ENCODE measurements around the gene CALD1.
"Not testable (repeated sequence)": the region's sequence is repeated elsewhere in the genome, so short reads cannot be mapped to it uniquely, and the experiment has no call there.

The CALD1 gene

DNA sequence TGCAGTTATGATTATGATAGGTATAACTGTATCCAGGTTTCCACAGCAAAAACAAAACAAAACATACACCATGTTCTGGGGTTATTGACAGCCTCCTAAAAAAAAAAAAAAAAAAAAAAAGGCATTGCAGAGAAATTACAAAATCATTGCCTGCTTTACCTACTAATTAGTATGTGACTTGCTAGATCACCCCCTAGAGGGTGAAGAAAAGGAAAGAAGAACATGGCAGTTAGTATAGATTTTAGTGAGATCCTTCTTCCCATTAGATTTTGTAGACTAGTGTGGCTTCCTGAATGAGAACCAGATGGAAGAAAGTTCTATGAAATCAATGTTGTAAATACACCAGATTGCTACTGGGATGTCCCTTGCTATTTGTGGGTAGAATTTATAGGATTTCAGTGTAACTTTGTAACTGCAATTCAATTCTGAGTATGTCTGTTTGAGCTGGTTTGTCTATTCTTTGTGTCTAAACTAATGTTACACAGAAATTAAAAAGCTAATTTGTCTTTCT is 182.9 kb downstream of the CALD1 start:
- no peak for FAIRE-seq

DNA sequence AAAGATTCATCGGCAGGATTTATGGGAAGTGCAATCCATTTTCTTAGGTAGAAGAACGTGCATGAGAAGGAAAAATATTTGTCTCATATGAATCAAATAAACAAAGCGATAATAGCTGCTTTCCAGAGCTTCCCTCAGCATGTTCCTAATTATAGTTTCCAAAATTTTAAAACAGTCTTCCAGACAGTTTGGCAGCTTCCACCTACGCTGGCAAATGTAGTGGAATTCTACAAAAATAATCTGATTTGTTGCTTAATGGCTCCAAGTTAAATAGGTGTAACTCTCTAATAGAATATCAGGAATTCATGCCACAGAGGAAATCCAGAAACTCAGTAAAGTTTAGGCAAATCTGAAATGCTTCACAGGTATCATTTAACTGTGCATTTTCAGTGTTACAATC is 183.6 kb downstream of the CALD1 start:
- FAIRE-seq = no peak

DNA sequence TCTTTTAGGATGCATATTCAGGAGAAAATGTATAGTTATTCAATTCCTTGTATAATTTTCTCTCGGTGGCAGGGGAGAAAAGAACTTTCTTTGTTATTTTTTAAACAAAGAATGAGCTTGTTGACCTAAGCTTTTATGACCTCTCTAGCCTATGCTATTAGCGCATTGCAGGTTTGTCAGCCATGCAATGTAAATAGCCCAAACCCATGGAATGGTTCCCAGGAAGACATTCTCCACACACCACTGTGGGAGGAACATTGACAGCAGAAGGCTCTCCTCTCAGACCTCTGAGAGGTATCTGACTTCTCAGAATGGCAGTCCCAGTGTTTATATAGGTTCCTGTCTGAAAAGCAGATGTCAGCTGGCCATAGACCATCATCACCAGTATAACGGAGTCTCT is 187.3 kb downstream of the CALD1 start:
- no peak for FAIRE-seq

DNA sequence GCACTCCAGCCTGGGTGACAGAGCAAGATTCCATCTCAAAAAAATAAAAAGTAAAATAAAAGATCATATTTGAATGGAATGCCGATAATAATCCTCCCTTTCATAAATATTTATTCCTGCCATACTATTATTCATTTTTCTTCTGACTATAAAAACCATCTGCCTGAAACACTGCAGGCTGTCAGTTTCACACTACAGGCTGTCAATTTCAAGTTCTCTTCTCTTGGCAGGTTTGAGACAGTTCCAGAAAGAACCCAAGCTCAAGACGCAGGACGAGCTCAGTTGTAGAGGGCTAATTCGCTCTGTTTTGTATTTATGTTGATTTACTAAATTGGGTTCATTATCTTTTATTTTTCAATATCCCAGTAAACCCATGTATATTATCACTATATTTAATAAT is 188.7 kb downstream of the CALD1 start:
- no peak for FAIRE-seq

GRCh38 chr7:134981645-134982044 is 202.2 kb downstream of the CALD1 start:
- not testable (repeated sequence) for FAIRE-seq

DNA sequence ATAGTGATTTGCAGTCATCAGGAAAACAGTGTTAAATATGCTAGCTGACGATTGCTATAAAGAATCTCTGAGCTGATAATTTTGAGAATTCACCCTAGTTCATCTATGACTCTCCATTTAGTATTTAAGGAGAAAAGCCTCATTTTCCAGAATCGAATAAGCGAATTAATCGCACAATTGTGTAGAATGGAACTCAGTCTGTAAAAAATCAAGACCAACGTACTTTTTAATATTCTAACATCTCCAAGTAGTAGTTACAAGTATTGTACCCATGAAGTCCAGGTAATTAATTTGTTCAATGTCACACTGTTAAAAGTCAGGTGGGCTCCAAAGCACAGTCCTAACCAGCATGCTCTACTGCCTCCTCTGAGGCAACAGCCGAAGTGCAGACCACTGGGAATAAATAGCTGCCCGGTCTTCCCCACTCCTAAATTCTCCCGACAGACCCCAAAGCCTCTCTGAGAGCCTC is 206.5 kb downstream of the CALD1 start:
- FAIRE-seq = no peak

- FAIRE-seq = peak; percentile 72
Measured at GRCh38 chr7:134986363-134987251, 207.2 kb downstream of the CALD1 start, which contains the start of gene AGBL3. Gene AGBL3 (plus strand): TSS chr7:134986508. CDS start chr7:134987934, 1,426 bp downstream.

DNA sequence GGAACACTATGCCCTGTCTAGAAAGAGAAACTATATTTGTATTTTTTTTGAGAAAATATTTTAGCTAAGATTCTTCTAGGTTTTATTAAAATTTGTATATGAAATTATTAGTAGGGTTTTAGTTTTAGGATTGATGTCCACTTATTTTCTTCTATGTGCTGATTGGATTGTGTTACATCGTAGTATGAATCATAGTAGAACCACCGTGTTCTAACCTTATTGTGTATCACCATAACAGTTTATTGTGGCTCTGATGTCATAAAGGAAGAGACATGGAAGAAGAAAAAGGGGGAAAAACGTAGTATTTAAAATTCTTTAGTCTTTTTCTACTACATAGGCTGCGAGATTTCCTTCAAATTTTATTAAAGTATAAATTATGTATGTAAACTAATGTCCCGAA is 208.7 kb downstream of the CALD1 start:
- FAIRE-seq = no peak

DNA sequence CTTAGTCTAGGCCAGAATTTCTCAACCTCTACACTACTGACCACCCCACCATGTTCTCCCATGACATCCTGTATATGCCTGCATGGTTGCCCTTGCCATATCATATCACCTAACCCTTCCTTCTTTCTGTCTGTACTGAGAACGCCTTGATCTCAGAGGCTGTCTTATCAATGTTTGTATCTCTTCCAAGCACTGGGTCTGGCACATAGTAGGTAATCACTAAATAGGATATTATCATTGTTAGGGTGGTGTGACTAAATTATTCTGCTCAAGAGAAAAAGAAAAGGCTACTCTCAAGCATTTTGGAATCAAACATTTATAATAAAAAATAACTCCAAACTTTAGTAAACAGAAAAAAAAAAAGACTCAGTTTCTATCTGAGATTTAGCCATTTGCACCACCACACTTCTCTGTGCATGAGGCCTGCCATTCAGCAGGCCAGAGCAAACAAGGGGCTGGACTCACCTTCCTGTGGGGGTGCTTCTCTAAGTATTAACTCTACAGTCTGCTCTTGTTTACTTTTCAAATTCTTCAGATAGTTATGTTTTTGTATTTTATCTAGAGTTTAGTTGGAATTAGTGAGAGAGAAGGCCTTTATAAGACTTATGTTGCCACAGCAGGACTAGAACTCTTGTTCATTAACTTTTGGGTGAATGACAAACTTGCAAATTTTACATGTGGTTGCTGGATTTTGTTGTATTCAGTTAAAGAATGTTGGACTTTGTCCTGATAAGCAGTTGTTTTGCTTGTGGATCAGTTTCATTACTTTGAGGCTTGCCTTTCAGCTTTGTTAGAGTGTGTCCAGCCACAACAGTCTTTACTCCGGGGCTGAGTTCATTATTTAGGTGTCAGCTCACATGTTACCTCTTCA is 212.3 kb downstream of the CALD1 start:
- FAIRE-seq = no peak

GRCh38 chr7:134992626-134993179 is 213.3 kb downstream of the CALD1 start:
- no peak for FAIRE-seq

- FAIRE-seq = no peak
Measured at GRCh38 chr7:134993877-134994456, 214.5 kb downstream of the CALD1 start.

DNA sequence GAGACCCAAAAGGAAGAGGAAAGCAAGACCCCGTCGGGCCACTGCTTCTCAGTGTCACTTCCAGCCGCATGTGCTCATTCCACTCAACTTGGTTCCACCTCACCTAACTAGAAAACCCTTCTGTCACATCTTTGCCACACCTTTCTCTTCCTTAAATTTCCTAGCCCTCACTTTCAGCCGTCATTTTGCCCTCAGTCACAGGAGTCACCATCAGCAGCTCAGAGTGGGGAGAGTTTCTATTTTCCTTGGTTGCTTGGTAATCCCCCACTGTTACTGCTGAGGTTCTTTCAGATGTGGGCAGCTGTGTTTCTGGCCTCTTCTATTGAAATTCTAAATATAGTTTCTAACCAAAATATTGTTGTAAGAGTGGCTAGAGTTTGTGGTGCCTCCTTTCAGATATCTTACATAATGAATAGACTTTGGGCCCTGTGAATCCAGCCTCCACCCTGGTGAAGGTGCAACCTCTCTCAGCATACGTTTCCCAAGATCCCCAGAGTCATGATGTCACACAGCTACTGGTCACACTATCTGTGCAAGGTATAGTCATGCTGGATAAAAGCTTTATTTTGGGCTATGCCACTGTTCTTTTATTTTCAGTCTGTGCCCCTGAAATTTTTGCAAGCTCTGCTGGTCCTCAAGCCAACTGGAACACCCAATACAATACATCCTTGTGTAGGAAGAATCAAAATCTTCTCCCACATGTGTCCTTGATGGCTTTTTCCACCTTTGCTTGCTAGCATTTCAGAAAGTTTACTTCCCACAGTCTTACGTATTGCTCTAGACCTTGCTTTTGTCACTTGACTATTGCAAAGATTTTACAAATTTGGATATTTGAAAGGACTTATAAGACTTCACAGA is 216.0 kb downstream of the CALD1 start:
- FAIRE-seq = no peak

- FAIRE-seq = no peak
Measured at GRCh38 chr7:134996097-134996550, 216.7 kb downstream of the CALD1 start.

- no peak for FAIRE-seq
Measured at GRCh38 chr7:134997214-134997885, 217.9 kb downstream of the CALD1 start.

DNA sequence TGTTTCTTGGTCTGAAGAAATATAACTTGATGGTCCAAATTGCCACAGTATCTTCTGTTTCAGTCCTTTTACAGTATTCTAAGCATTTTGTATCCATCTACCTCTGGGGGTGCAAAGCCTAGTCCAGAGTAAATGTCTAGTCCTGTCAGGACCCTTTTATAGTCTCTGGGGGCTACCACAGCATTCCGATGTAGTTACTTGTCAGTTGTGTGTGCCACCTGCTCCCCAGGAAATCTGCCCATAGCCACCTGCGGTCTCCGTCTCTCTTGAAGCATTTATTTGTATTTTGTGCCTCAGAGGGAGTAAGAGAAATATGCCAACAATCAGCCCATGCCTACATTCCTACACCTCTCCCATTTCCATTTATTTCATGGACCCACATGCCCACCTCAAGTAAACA is 219.7 kb downstream of the CALD1 start:
- FAIRE-seq = no peak

GRCh38 chr7:135001390-135002165 is 222.1 kb downstream of the CALD1 start:
- no peak for FAIRE-seq

DNA sequence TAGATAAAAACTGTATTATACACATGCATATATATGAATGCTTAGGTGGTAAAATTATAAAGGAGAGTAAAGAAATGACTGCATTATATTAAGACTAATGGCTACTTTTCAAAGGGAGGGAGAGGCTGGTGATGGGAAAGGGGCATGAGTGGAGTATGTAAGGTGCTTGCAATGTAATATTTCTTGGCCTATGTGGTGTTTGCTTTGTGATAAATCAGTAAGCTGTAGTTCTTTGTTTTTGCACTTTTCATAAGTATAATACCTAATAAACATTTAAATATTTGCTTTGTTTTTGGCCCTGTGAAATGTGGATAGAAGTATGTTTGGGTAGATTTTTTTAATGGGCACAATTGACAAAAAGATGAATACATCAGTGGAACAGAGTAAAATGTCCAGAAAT is 232.8 kb downstream of the CALD1 start:
- FAIRE-seq = no peak
